Measurements from ENCODE around the gene LRRC74B.
"Not testable (repeated sequence)": the region's sequence is repeated elsewhere in the genome, so short reads cannot be mapped to it uniquely, and the experiment has no call there.

The LRRC74B gene

GRCh38 chr22:21045585-21046294 is at the start of gene LRRC74B:
Gene LRRC74B (plus strand): TSS chr22:21045946. CDS start chr22:21045987, 41 bp downstream.
- DNase-seq: peak; percentile 84

GRCh38 chr22:20996031-20996410 is 49.7 kb upstream of the LRRC74B start:
- no peak for DNase-seq

GRCh38 chr22:20996598-20997535 is 48.9 kb upstream of the LRRC74B start:
- DNase-seq: no peak

DNA sequence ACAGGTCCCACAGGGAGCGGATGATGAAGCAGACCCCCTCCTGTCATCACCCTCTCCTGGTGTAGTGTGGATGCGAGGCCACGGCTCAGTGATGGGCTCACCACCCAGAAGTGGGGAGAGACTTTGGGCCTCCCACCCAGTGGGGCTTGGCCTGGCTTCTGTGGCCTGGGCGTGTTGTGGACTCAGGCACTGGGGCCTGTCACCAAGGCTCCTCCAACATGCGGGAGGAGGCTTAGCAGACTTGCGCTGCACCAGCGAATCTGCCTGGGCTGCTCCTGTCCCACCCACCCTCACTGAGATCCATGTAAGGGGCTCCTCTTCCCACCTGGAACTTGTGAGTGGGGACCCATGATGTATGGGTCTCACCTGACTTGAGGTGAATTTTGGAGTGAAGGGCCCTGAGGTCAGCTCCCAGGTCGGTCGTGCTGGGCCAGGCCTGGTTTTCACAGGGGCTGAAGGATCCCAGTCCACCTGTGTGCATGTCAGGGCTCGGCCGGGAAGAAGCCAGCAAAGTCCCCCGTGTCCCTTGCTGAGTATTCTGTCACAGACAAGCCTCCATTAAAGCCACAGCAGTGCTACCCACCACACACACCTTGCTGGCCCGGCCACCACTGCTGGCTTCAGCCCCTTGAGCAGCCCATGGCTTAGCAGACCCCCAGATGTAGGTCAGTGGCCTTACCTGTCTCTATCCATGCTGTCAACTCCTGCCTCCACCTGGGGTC is 48.0 kb upstream of the LRRC74B start:
- no peak for DNase-seq

- DNase-seq: no peak
Observed at GRCh38 chr22:20998411-20999336, 47.1 kb upstream of the LRRC74B start.

- no peak for DNase-seq
Observed at GRCh38 chr22:20999350-21000206, 46.2 kb upstream of the LRRC74B start.

GRCh38 chr22:21000207-21000986 is 45.3 kb upstream of the LRRC74B start:
- no peak for DNase-seq

DNA sequence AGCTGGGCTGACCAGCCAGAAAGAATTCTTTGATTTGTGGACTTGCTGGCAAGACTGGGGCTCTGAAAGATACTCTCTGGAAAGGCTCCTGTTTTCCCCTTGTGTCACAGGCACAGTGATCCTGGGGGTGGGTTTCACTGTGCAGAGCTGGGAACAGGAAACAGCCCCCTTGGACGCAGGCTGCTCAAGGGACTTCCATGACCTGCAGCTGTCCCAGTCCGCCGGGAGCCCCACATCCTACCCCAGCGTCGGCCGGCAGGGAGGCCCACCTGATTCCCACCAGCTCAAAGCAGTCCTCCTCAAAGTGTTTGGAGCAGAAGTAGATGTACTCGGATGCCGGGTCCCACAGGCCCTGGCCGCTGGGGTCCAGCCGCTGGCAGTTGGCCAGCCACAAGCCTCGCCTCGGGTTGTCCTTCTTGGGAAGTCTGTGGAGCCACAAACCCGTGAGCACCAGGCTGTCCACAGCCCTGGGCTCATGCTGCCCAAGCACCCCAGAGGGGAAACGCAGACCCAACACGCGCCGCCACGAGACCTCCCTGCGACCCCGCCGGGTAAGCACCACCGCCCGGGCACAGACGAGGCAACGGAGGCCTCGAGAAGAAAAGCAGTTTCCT is 44.7 kb upstream of the LRRC74B start:
- DNase-seq: no peak

DNA sequence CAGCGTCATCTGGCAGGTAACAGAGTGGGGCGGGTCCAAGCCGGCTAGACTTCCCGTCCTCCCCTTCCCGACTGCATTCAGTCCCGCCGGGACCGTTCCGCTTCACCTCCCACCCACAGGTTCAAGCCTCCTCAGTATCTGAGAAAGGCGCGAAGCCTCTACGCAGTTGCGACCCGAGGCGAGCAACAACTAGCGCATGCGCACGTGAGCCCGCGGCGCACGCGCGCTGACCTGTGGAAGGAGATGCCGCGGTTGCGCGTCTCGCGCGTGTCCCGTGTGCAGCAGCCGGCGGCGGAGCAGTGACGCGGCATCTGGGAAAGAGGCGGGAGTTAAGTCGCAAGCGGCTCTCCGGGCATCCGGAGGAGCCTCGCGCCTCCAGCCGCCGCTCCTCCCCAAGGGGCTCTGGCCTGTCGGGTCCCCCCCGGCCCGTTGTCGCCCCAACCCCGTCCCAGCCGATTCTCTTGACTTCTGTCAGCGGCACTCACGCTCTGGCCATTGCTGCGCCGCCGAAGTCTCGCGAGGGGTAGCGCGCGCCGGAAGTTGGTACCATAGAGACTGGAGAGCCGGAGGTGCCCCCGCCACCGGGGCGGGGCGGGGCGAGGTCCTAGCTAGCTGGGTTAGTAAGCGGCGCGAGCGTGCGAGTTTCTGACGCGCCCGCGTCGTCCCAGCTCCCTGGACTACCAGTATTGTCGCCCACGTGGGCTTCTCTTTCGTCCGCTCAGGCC is 44.0 kb upstream of the LRRC74B start, which contains the start of gene THAP7:
TSS of gene THAP7 (minus strand) at position 518 of the 725 bp plus-strand sequence. CDS start at position 311, 207 bp downstream.
- peak; percentile 80 for DNase-seq

- DNase-seq: no peak
Observed at GRCh38 chr22:21003782-21004181, 42.0 kb upstream of the LRRC74B start.

DNA sequence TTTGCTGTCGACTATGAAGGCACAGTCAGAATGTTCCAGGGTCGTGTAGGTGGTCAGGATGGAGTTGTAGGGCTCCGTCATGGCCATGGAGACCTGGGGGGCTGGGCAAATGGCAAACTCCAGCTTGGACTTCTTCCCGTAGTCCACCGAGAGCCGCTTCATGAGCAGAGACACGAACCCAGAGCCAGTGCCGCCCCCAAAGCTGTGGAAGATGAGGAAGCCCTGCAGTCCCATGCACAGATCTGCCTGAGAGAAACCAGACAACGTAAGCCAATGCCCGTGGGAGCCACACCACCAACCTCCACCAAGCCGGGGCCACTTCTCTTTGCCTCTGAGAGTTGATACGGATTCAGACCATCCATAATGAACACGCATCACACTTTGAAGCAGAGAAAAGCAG is 36.5 kb upstream of the LRRC74B start:
- not testable (repeated sequence) for DNase-seq

DNA sequence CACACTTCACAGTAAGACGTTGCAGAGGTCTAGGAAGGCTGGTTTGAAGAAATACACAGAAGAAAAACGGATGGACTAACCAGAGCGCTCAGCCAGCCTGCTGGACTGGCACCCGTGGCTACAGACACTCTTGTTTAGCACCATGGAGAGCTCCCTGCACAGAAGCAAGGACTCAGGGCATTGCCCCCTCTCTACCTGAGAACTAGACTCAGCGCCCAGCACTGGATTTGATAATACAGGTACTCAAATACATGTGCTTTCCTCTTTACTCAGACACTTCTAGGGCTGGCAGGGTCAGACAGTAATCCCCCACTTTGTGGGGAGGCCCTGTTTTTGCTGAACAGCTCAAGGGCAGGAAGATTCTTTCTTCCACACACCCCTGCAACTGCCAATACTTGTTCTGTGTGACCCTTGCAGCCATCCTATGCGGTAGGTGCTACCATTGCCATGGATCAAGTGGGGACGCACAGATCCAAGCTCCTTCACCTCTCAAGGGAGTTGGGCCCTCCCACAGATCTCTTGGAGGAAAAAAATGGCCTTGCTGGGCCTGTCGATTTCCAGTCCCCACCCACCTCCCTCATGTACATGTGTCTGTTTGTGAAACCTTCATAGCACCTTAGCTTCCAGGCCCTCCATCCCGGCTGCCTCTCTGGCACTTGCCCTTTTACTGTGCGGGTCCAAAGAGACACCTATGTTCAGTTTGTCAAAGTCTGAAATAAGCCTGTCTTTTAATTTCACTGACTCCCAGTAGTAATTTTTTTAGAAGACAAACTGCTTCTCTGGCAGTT is 35.9 kb upstream of the LRRC74B start:
- DNase-seq: peak; percentile 16

DNA sequence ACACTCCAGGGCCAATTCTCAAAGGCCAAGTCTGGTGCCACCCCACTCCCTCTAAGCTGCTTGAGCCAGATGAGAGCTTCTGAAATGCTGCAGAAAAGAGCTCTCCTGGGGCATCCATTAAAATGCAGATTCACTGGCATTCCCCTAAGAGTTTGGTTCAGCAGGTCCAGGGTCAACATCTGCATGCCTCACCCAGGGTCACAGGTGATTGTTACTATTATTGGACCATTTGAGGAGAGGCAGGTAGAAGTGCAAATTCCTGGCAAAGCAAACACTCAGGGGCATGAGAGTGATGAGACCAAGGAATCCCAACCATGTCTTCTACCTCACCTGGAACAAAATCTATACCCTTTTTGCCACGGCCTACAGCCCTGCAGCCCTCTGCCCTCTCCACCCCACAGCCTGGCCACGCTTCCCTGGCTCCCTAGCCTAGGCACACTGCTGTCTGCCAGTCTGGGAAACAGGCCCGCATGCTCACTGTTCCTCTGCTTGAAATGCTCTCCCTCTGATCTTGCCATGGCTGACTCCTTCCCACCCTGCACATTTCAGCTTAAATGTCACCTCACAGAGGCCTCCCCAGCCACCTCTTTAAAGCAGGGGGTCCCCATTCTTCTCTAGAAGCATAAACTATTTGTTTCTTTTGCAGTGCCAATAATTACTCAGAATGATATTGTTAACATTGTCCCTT is 35.2 kb upstream of the LRRC74B start:
- DNase-seq: no peak

DNA sequence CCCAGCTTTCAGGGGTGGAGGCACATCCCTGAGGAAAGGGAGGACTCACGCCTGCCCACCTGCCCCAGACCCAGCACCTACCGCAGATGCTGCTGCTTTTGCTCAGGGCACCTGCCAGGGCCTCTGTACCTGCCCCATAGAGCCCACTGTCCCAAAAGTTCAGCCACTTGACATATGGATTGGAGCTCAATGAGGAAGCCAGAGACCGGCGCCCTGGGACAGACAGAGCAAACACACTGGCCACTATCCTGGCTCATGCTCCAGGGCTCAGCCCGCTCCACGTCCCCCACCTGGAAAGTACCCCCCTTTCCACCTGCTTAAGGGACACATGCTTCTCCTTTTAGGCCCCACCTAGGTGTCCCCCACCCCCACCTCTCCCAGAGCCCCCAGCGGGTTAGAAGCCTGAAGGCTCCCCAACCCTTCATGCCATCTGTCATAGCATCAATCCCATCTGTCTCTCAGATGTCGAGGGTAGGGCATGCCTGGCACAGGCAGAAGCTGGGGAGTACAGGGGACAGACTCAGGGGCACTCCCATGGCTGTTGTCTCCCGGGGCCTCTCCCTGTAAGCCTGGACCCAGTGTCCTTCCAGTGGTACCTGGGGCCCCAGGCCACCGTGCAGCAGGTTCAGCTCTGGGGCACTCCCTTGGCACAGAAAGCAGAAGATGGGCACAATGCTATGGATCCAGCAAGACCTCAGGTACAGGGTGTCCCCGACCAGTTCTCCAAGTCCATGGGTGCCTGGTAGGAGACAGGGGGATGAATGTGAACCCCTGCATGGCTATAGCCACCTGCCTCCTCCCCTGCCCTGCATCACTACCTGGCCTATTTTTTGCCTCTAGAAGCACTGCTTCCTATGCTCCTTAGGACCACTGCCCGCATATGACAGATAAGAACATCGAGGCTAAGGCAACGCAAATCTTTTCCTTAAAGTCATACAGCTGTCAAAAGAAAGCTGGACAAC is 33.0 kb upstream of the LRRC74B start:
- no peak for DNase-seq

DNA sequence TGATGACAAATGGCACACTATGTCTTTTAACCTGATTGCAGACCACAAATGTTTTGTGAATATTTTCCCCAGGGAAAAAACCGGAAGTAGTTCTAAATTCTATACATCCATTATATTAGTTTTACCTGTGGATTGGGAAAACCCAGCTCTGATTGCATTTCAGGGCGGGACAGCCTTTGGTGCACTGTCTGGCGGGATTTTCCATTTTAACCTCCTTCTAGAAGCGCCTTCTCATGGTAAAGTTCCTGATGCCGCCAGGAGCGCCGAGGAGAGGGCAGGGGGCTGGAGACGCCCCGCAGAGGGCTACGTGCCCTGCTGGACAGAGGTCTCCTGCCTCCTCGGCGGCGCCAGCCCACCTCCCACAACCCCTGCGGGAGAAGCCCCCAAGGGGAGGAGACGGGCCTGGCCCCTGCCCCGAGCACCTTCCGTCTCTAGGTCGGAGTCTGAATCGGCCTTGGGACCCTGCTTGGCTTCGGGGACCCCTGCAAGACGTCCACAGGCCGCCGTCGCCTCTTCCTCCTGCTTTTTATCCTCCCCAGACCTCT is 32.0 kb upstream of the LRRC74B start:
- DNase-seq: no peak

GRCh38 chr22:21014202-21014725 is 31.5 kb upstream of the LRRC74B start:
- DNase-seq: peak; percentile 82
